Ishikawa (cell line): ENCODE measurements around the gene ELL2.

Experiments
- CEBPB ChIP-seq: IDR thresholded peaks from 2 replicates; pipeline ENCODE4 v1.6.1; 2012
- CREB1 ChIP-seq: IDR thresholded peaks from 2 replicates; pipeline ENCODE4 v1.6.1; 2012; ENCODE audit warnings: low read depth
- EGR1 ChIP-seq: IDR thresholded peaks from 2 replicates; pipeline ENCODE4 v1.6.1; 2012
- EP300 ChIP-seq: IDR thresholded peaks from 2 replicates; pipeline ENCODE4 v1.6.1; 2012; ENCODE audit warnings: borderline replicate concordance
- FOXM1 ChIP-seq: IDR thresholded peaks from 2 replicates; pipeline ENCODE4 v1.6.1; 2012; ENCODE audit warnings: low read depth, borderline replicate concordance
- MAX ChIP-seq: IDR thresholded peaks from 2 replicates; pipeline ENCODE4 v1.6.1; 2012
- NFIC ChIP-seq: IDR thresholded peaks from 2 replicates; pipeline ENCODE4 v1.6.1; 2012
- RAD21 ChIP-seq: IDR thresholded peaks from 2 replicates; pipeline ENCODE4 v1.6.1; 2012; ENCODE audit warnings: low read depth
- REST ChIP-seq: IDR thresholded peaks from 2 replicates; pipeline ENCODE4 v1.6.1; 2012; ENCODE audit warnings: low read depth, mild to moderate bottlenecking
- TAF1 ChIP-seq: IDR thresholded peaks from 2 replicates; pipeline ENCODE4 v1.6.1; 2012; ENCODE audit warnings: low read depth, mild to moderate bottlenecking
- TCF12 ChIP-seq: IDR thresholded peaks from 2 replicates; pipeline ENCODE4 v1.6.1; 2012; ENCODE audit warnings: low read depth
- TEAD4 ChIP-seq: IDR thresholded peaks from 2 replicates; pipeline ENCODE4 v1.6.1; 2012
- USF1 ChIP-seq: IDR thresholded peaks from 2 replicates; pipeline ENCODE4 v1.6.1; 2012
- YY1 ChIP-seq: IDR thresholded peaks from 2 replicates; pipeline ENCODE4 v1.6.1; 2012; ENCODE audit warnings: low read depth
- ZBTB7A ChIP-seq: IDR thresholded peaks from 2 replicates; pipeline ENCODE4 v1.6.1; 2012; ENCODE audit warnings: low read depth

Gene ELL2

GRCh38 chr5:95957561-95958203 lies 4.0 kb downstream of the ELL2 start:
- TF ChIP-seq FOXM1: no peak
- no peak for TF ChIP-seq TAF1
- no peak for TF ChIP-seq TCF12
- no peak for TF ChIP-seq EGR1
- TF ChIP-seq REST: no peak
- no peak for TF ChIP-seq NFIC
- no peak for TF ChIP-seq YY1
- TF ChIP-seq TEAD4: no peak
- no peak for TF ChIP-seq CEBPB
- no peak for TF ChIP-seq USF1
- no peak for TF ChIP-seq CREB1
- no peak for TF ChIP-seq MAX
- TF ChIP-seq RAD21: no peak
- no peak for TF ChIP-seq EP300
- no peak for TF ChIP-seq ZBTB7A

- TF ChIP-seq TEAD4 (no peak), YY1 (no peak), RAD21 (no peak), EGR1 (no peak), NFIC (no peak), ZBTB7A (no peak), TAF1 (no peak), CEBPB (no peak), USF1 (no peak), TCF12 (no peak), CREB1 (no peak), REST (no peak), MAX (no peak), FOXM1 (no peak), EP300 (no peak)
Measured at GRCh38 chr5:95956900-95957293, 4.8 kb downstream of the ELL2 start.

GRCh38 chr5:95956021-95956899 lies 5.4 kb downstream of the ELL2 start:
- no peak for TF ChIP-seq EP300
- TF ChIP-seq ZBTB7A: no peak
- TF ChIP-seq RAD21: no peak
- TF ChIP-seq USF1: no peak
- no peak for TF ChIP-seq TCF12
- no peak for TF ChIP-seq MAX

- TF ChIP-seq RAD21: no peak
- no peak for TF ChIP-seq TEAD4
- no peak for TF ChIP-seq FOXM1
- TF ChIP-seq USF1: no peak
Measured at GRCh38 chr5:95954716-95955115, 6.9 kb downstream of the ELL2 start.
